GM12865 (cell line): ENCODE measurements around the gene STC2.

Experiments used
- DNase-seq: peaks from one replicate; pipeline ENCODE4 v3.0.0; 2010; ENCODE audit warnings: low read depth
- H3K4me3 ChIP-seq: 2 replicates; pipeline ENCODE4 v1.5.1; 2011; ENCODE audit warnings: mild to moderate bottlenecking, low read depth, low read length, control low read depth
- CTCF ChIP-seq: IDR thresholded peaks from 2 replicates; pipeline ENCODE4 v1.5.1; 2011; ENCODE audit warnings: low read length, control low read depth, low read depth, inconsistent platforms; ENCODE audit not compliant: insufficient read depth; ENCODE audit errors: missing control alignments

STC2 gene

GRCh38 chr5:173306695-173307094 is 21.5 kb downstream of the STC2 start:
- TF ChIP-seq CTCF, result no peak

GRCh38 chr5:173304591-173304988 is 23.6 kb downstream of the STC2 start:
- H3K4me3 ChIP-seq, result no peak overlapping the region
- no peak for TF ChIP-seq CTCF
- DNase-seq, result no peak

More at GRCh38 chr5:173306695-173307094, 21.5 kb downstream of the STC2 start:
- no peak overlapping the region for H3K4me3 ChIP-seq
- no peak for DNase-seq

GRCh38 chr5:173303878-173304590 is 24.2 kb downstream of the STC2 start:
- TF ChIP-seq CTCF, result no peak
- H3K4me3 ChIP-seq, result no peak overlapping the region

GRCh38 chr5:173302546-173303155 is 25.6 kb downstream of the STC2 start:
- no peak for DNase-seq
- TF ChIP-seq CTCF, result no peak
- H3K4me3 ChIP-seq, result no peak overlapping the region

More at GRCh38 chr5:173303878-173304590, 24.2 kb downstream of the STC2 start:
- no peak for DNase-seq

GRCh38 chr5:173301695-173302545 is 26.3 kb downstream of the STC2 start:
- DNase-seq, result no peak
- no peak for TF ChIP-seq CTCF
- H3K4me3 ChIP-seq, result no peak overlapping the region

GRCh38 chr5:173300389-173301047 is 27.7 kb downstream of the STC2 start:
- no peak for TF ChIP-seq CTCF
- no peak for DNase-seq
- no peak overlapping the region for H3K4me3 ChIP-seq
